ENCODE measurements around the gene CD38.

The CD38 gene

GRCh38 chr4:15805583-15806517 is 27.7 kb downstream of the CD38 start:
- TF ChIP-seq POLR2AphosphoS5 (IDR thresholded peaks at IDR 0.05; ENCODE audit: low read depth, low read length) (no peak), SIN3A (IDR thresholded peaks at IDR 0.05; ENCODE audit: borderline replicate concordance, insufficient read depth, low read length) (no peak), REST (IDR thresholded peaks at IDR 0.05; ENCODE audit: insufficient read depth in 1 of 2, low read depth in 2 of 2, low read length in 2 of 2) (no peak), TAF1 (IDR thresholded peaks at IDR 0.05; ENCODE audit: borderline replicate concordance, insufficient read depth, low read length) (no peak), FOXP2 (optimal IDR thresholded peaks at IDR 0.05; ENCODE audit: borderline replicate concordance, extremely low read depth, extremely low read length, insufficient read depth) (no peak)

- TF ChIP-seq REST (IDR thresholded peaks at IDR 0.05; ENCODE audit: insufficient read depth in 1 of 2, low read depth in 2 of 2, low read length in 2 of 2) = no peak
- TF ChIP-seq POLR2AphosphoS5 (IDR thresholded peaks at IDR 0.05; ENCODE audit: low read depth, low read length) = no peak
- TF ChIP-seq SIN3A (IDR thresholded peaks at IDR 0.05; ENCODE audit: borderline replicate concordance, insufficient read depth, low read length) = no peak
- TF ChIP-seq FOXP2 (optimal IDR thresholded peaks at IDR 0.05; ENCODE audit: borderline replicate concordance, extremely low read depth, extremely low read length, insufficient read depth) = no peak
- no peak for TF ChIP-seq TAF1 (IDR thresholded peaks at IDR 0.05; ENCODE audit: borderline replicate concordance, insufficient read depth, low read length)
Observed at GRCh38 chr4:15809058-15809457, 30.9 kb downstream of the CD38 start.

GRCh38 chr4:15809466-15809865 is 31.3 kb downstream of the CD38 start:
- TF ChIP-seq SIN3A (IDR thresholded peaks at IDR 0.05; ENCODE audit: borderline replicate concordance, insufficient read depth, low read length) (no peak), POLR2AphosphoS5 (IDR thresholded peaks at IDR 0.05; ENCODE audit: low read depth, low read length) (no peak), FOXP2 (optimal IDR thresholded peaks at IDR 0.05; ENCODE audit: borderline replicate concordance, extremely low read depth, extremely low read length, insufficient read depth) (no peak), TAF1 (IDR thresholded peaks at IDR 0.05; ENCODE audit: borderline replicate concordance, insufficient read depth, low read length) (no peak), REST (IDR thresholded peaks at IDR 0.05; ENCODE audit: insufficient read depth in 1 of 2, low read depth in 2 of 2, low read length in 2 of 2) (no peak)

GRCh38 chr4:15811703-15812337 is 33.7 kb downstream of the CD38 start:
- TF ChIP-seq FOXP2 (optimal IDR thresholded peaks at IDR 0.05; ENCODE audit: borderline replicate concordance, extremely low read depth, extremely low read length, insufficient read depth) = no peak
- no peak for TF ChIP-seq POLR2AphosphoS5 (IDR thresholded peaks at IDR 0.05; ENCODE audit: low read depth, low read length)
- TF ChIP-seq SIN3A (IDR thresholded peaks at IDR 0.05; ENCODE audit: borderline replicate concordance, insufficient read depth, low read length) = no peak

GRCh38 chr4:15832523-15833451 is 54.7 kb downstream of the CD38 start:
- no peak for TF ChIP-seq REST (IDR thresholded peaks at IDR 0.05; ENCODE audit: insufficient read depth in 1 of 2, low read depth in 2 of 2, low read length in 2 of 2)
- TF ChIP-seq POLR2AphosphoS5 (IDR thresholded peaks at IDR 0.05; ENCODE audit: low read depth, low read length) = no peak
- no peak for TF ChIP-seq TAF1 (IDR thresholded peaks at IDR 0.05; ENCODE audit: borderline replicate concordance, insufficient read depth, low read length)
- TF ChIP-seq FOXP2 (optimal IDR thresholded peaks at IDR 0.05; ENCODE audit: borderline replicate concordance, extremely low read depth, extremely low read length, insufficient read depth) = no peak
- TF ChIP-seq SIN3A (IDR thresholded peaks at IDR 0.05; ENCODE audit: borderline replicate concordance, insufficient read depth, low read length) = no peak

Data from PFSK-1 (cell line).